Measurements from ENCODE around the gene C1S.

The C1S gene

GRCh38 chr12:7093892-7094291, 33.4 kb downstream of the C1S start:
- H3K4me2 ChIP-seq (ENCODE audit: low read depth, low read length), result no peak overlapping the region
- no peaks in the 10 kb centered on the region for H3K36me3 ChIP-seq (replicated peaks; ENCODE audit: insufficient read depth, low read length)
- no peaks in the 10 kb centered on the region for H3K9me2 ChIP-seq (replicated peaks; ENCODE audit: insufficient read depth, low read length)
- H3K79me2 ChIP-seq (ENCODE audit: low read length), result no peaks in the 10 kb centered on the region
- H3K27me3 ChIP-seq (replicated peaks; ENCODE audit: insufficient read depth, low read length), result no peaks in the 10 kb centered on the region
- H3K4me3 ChIP-seq (ENCODE audit: low read length), result no peak overlapping the region
- no peaks in the 10 kb centered on the region for H3F3A ChIP-seq (ENCODE audit: insufficient read depth, low read length)
- H3K4me1 ChIP-seq (ENCODE audit: low read length), result peaks cover 5% of the 10 kb centered on the region; the same call in 1 of the 2 replicates
- no peak for DNase-seq
- H3K27ac ChIP-seq (ENCODE audit: low read length), result no peak overlapping the region
- no peak overlapping the region for H2AFZ ChIP-seq (ENCODE audit: low read length)
- no peaks in the 10 kb centered on the region for H4K20me1 ChIP-seq (ENCODE audit: insufficient read depth, low read length)
- no peak overlapping the region for H3K9ac ChIP-seq (ENCODE audit: low read length)
- no peak for TF ChIP-seq EZH2 (optimal IDR thresholded peaks at IDR 0.05; ENCODE audit: low read depth, low read length)
- TF ChIP-seq EZH2phosphoT487 (IDR thresholded peaks at IDR 0.05; ENCODE audit: low read length), result no peak
- no peak for TF ChIP-seq CTCF (IDR thresholded peaks at IDR 0.05; ENCODE audit: low read length)
- no peaks in the 10 kb centered on the region for H3K9me3 ChIP-seq (replicated peaks; ENCODE audit: insufficient read depth, low read length)

GRCh38 chr12:7096006-7096932, 35.8 kb downstream of the C1S start:
- no peak overlapping the region for H2AFZ ChIP-seq (ENCODE audit: low read length)
- H3K27ac ChIP-seq (ENCODE audit: low read length), result no peak overlapping the region
- no peaks in the 10 kb centered on the region for H3K9me3 ChIP-seq (replicated peaks; ENCODE audit: insufficient read depth, low read length)
- no peak overlapping the region for H3K4me3 ChIP-seq (ENCODE audit: low read length)
- no peaks in the 10 kb centered on the region for H3K79me2 ChIP-seq (ENCODE audit: low read length)
- no peak for TF ChIP-seq EZH2phosphoT487 (IDR thresholded peaks at IDR 0.05; ENCODE audit: low read length)
- TF ChIP-seq EZH2 (optimal IDR thresholded peaks at IDR 0.05; ENCODE audit: low read depth, low read length), result no peak
- TF ChIP-seq CTCF (IDR thresholded peaks at IDR 0.05; ENCODE audit: low read length), result no peak
- no peak overlapping the region for H3K4me2 ChIP-seq (ENCODE audit: low read depth, low read length)
- no peaks in the 10 kb centered on the region for H3F3A ChIP-seq (ENCODE audit: insufficient read depth, low read length)
- DNase-seq, result no peak
- H3K36me3 ChIP-seq (replicated peaks; ENCODE audit: insufficient read depth, low read length), result no peaks in the 10 kb centered on the region
- no peaks in the 10 kb centered on the region for H3K9me2 ChIP-seq (replicated peaks; ENCODE audit: insufficient read depth, low read length)
- H3K27me3 ChIP-seq (replicated peaks; ENCODE audit: insufficient read depth, low read length), result no peaks in the 10 kb centered on the region
- H4K20me1 ChIP-seq (ENCODE audit: insufficient read depth, low read length), result no peaks in the 10 kb centered on the region
- H3K9ac ChIP-seq (ENCODE audit: low read length), result no peak overlapping the region
- peaks cover 5% of the 10 kb centered on the region; the same call in 1 of the 2 replicates for H3K4me1 ChIP-seq (ENCODE audit: low read length)

GRCh38 chr12:7096979-7097378, 36.5 kb downstream of the C1S start:
- H3K9ac ChIP-seq (ENCODE audit: low read length), result no peak overlapping the region
- H3K27me3 ChIP-seq (replicated peaks; ENCODE audit: insufficient read depth, low read length), result no peaks in the 10 kb centered on the region
- no peaks in the 10 kb centered on the region for H3F3A ChIP-seq (ENCODE audit: insufficient read depth, low read length)
- no peaks in the 10 kb centered on the region for H3K79me2 ChIP-seq (ENCODE audit: low read length)
- H3K36me3 ChIP-seq (replicated peaks; ENCODE audit: insufficient read depth, low read length), result no peaks in the 10 kb centered on the region
- H4K20me1 ChIP-seq (ENCODE audit: insufficient read depth, low read length), result no peaks in the 10 kb centered on the region
- H2AFZ ChIP-seq (ENCODE audit: low read length), result no peak overlapping the region
- H3K27ac ChIP-seq (ENCODE audit: low read length), result no peak overlapping the region
- no peak overlapping the region for H3K4me2 ChIP-seq (ENCODE audit: low read depth, low read length)
- H3K4me1 ChIP-seq (ENCODE audit: low read length), result peaks cover 2% of the 10 kb centered on the region; the same call in 1 of the 2 replicates
- no peaks in the 10 kb centered on the region for H3K9me2 ChIP-seq (replicated peaks; ENCODE audit: insufficient read depth, low read length)
- TF ChIP-seq CTCF (IDR thresholded peaks at IDR 0.05; ENCODE audit: low read length) (no peak), EZH2phosphoT487 (IDR thresholded peaks at IDR 0.05; ENCODE audit: low read length) (no peak), EZH2 (optimal IDR thresholded peaks at IDR 0.05; ENCODE audit: low read depth, low read length) (no peak)
- H3K4me3 ChIP-seq (ENCODE audit: low read length), result no peak overlapping the region
- H3K9me3 ChIP-seq (replicated peaks; ENCODE audit: insufficient read depth, low read length), result no peaks in the 10 kb centered on the region
- no peak for DNase-seq
